IMR-90 (cell line): ENCODE measurements around the gene APP. TPM values are rescaled to one million over a fixed set of nuclear protein-coding genes. Genes with fewer than 3 reads are reported as not detected.

Experiments used
- ATAC-seq: fragments of 200-7000 bp; cut with Tn5 transposase; 2 replicates; pipeline ENCODE4 v1.9.1; 2020; ENCODE audit warnings: low read depth, mild to moderate bottlenecking, moderate library complexity
- BruUV-seq: library from RNA; stranded (reverse); fragments of 400-500 nt; replicated peaks from 2 replicates; lab custom pipeline; 2021; lab: Mats Ljungman, UMichigan
- CTCF ChIA-PET: fragments of 300-600 bp; formaldehyde crosslinking; extraction: SDS; loops from one replicate; lab custom pipeline; 2021; ENCODE audit warnings: antibody characterized with exemption; lab: Yijun Ruan, JAX
- POLR2A ChIA-PET: fragments of 300-600 bp; sonication (Branson Sonifier 250); formaldehyde crosslinking; loops from one replicate; lab custom pipeline; 2022; ENCODE audit warnings: antibody characterized with exemption; ENCODE audit not compliant: unreplicated experiment; lab: Charles Lee
- DNase-seq: peaks from one replicate; pipeline ENCODE4 v3.0.0; 2013
- H2AFZ ChIP-seq: replicated peaks from 2 replicates; pipeline ENCODE3; 2013; ENCODE audit warnings: low read length, mild to moderate bottlenecking; ENCODE audit not compliant: poor library complexity
- H2AK5ac ChIP-seq: 2 replicates; pipeline ENCODE4 v1.6.1; 2013; ENCODE audit warnings: low read depth, low read length, inconsistent platforms
- H2AK9ac ChIP-seq: replicated peaks from 2 replicates; pipeline ENCODE3; 2013; ENCODE audit warnings: mild to moderate bottlenecking, low read depth, low read length, moderate library complexity; ENCODE audit not compliant: poor library complexity
- H2BK120ac ChIP-seq: 2 replicates; pipeline ENCODE4 v1.6.1; 2013; ENCODE audit warnings: low read depth, low read length, inconsistent platforms
- H2BK15ac ChIP-seq: 3 replicates; pipeline ENCODE4 v1.6.1; 2013; ENCODE audit warnings: low read depth, low read length, inconsistent platforms
- H2BK20ac ChIP-seq: 2 replicates; pipeline ENCODE4 v1.6.1; 2013; ENCODE audit warnings: low read depth, mild to moderate bottlenecking, inconsistent platforms, low read length, moderate library complexity
- H2BK5ac ChIP-seq: 2 replicates; pipeline ENCODE4 v1.6.1; 2013; ENCODE audit warnings: mild to moderate bottlenecking, low read depth, low read length, inconsistent platforms; ENCODE audit not compliant: poor library complexity, severe bottlenecking
- H3K14ac ChIP-seq: replicated peaks from 2 replicates; pipeline ENCODE4 v1.6.1; 2013; ENCODE audit warnings: low read depth, low read length, inconsistent platforms
- H3K18ac ChIP-seq: 2 replicates; pipeline ENCODE4 v1.6.1; 2013; ENCODE audit warnings: low read depth, low read length, control low read depth
- H3K23ac ChIP-seq: 2 replicates; pipeline ENCODE4 v1.6.1; 2013; ENCODE audit warnings: low read depth, low read length, inconsistent platforms
- H3K27ac ChIP-seq: 2 replicates; pipeline ENCODE4 v1.5.1; 2013; ENCODE audit warnings: mild to moderate bottlenecking, control low read depth, low read length; ENCODE audit not compliant: insufficient read depth
- H3K27me3 ChIP-seq: 2 replicates; pipeline ENCODE4 v1.6.1; 2013; ENCODE audit warnings: low read length; ENCODE audit not compliant: control insufficient read depth, insufficient read depth
- H3K36me3 ChIP-seq: 2 replicates; pipeline ENCODE4 v1.6.1; 2013; ENCODE audit warnings: low read length, mixed read lengths; ENCODE audit not compliant: control insufficient read depth, insufficient read depth
- H3K4ac ChIP-seq: 2 replicates; pipeline ENCODE4 v1.6.1; 2013; ENCODE audit warnings: low read depth, low read length, inconsistent platforms
- H3K4me1 ChIP-seq: 2 replicates; pipeline ENCODE4 v1.6.1; 2013; ENCODE audit warnings: low read length, mixed read lengths; ENCODE audit not compliant: control insufficient read depth, insufficient read depth
- H3K4me2 ChIP-seq: 2 replicates; pipeline ENCODE4 v1.6.1; 2013; ENCODE audit warnings: low read depth, mild to moderate bottlenecking, control low read depth, low read length, moderate library complexity
- H3K4me3 ChIP-seq: 2 replicates; pipeline ENCODE4 v1.5.1; 2013; ENCODE audit warnings: low read depth, mild to moderate bottlenecking, control low read depth, low read length, moderate library complexity; ENCODE audit not compliant: insufficient read depth
- H3K56ac ChIP-seq: 2 replicates; pipeline ENCODE4 v1.6.1; 2013; ENCODE audit warnings: low read length, inconsistent platforms; ENCODE audit not compliant: insufficient read depth; ENCODE audit errors: extremely low read depth
- H3K79me1 ChIP-seq, 2 experiments: 2 replicates each; pipeline ENCODE4 v1.6.1; 2013; ENCODE audit warnings: low read length in 2 of 2, inconsistent platforms in 1 of 2, low read depth in 1 of 2
- H3K9ac ChIP-seq: 2 replicates; pipeline ENCODE4 v1.6.1; 2013; ENCODE audit warnings: low read depth, low read length, control low read depth
- H3K9me1 ChIP-seq: 2 replicates; pipeline ENCODE4 v1.6.1; 2013; ENCODE audit warnings: low read length, inconsistent platforms; ENCODE audit not compliant: insufficient read depth
- H3K9me3 ChIP-seq: 2 replicates; pipeline ENCODE4 v1.6.1; 2013; ENCODE audit warnings: low read length; ENCODE audit not compliant: control insufficient read depth, insufficient read depth
- H4K20me1 ChIP-seq: 2 replicates; pipeline ENCODE4 v1.6.1; 2013; ENCODE audit warnings: low read length, inconsistent platforms; ENCODE audit not compliant: insufficient read depth
- H4K5ac ChIP-seq: 2 replicates; pipeline ENCODE4 v1.6.1; 2013; ENCODE audit warnings: mild to moderate bottlenecking, low read depth, low read length, control low read depth
- H4K8ac ChIP-seq, 2 experiments: 2 replicates each; pipeline ENCODE4 v1.6.1; 2013; ENCODE audit warnings: low read depth in 2 of 2, low read length in 2 of 2, control low read depth in 1 of 2, inconsistent platforms in 1 of 2
- H4K91ac ChIP-seq: 2 replicates; pipeline ENCODE4 v1.6.1; 2013; ENCODE audit warnings: low read depth, low read length, inconsistent platforms; ENCODE audit not compliant: insufficient read depth
- CEBPB ChIP-seq: IDR thresholded peaks from 2 replicates; pipeline ENCODE4 v1.6.1; 2012; ENCODE audit warnings: low read depth, low read length, improper control_type of control experiment
- CTCF ChIP-seq: conservative IDR thresholded peaks from 2 replicates; pipeline ENCODE4 v1.5.1; 2012; ENCODE audit warnings: mild to moderate bottlenecking, low read depth, low read length, improper control_type of control experiment
- ELK1 ChIP-seq: fragments of 150-350 bp; IDR thresholded peaks from 2 replicates; pipeline ENCODE4 v1.6.1; 2016; ENCODE audit warnings: low read depth, mild to moderate bottlenecking, low read length, moderate library complexity, borderline replicate concordance
- FOS ChIP-seq: fragments of 150-350 bp; IDR thresholded peaks from 2 replicates; pipeline ENCODE4 v1.6.1; 2016; ENCODE audit warnings: low read depth, low read length
- MAZ ChIP-seq: IDR thresholded peaks from 2 replicates; pipeline ENCODE4 v1.6.1; 2012; ENCODE audit warnings: low read depth, mild to moderate bottlenecking, low read length, improper control_type of control experiment, moderate library complexity, borderline replicate concordance
- NFE2L2 ChIP-seq: fragments of 150-350 bp; IDR thresholded peaks from 2 replicates; pipeline ENCODE4 v1.6.1; 2016; ENCODE audit warnings: low read depth, mild to moderate bottlenecking, low read length
- POLR2A ChIP-seq: IDR thresholded peaks from 2 replicates; pipeline ENCODE4 v1.6.1; 2012; ENCODE audit warnings: mild to moderate bottlenecking, low read depth, low read length
- RCOR1 ChIP-seq: IDR thresholded peaks from 2 replicates; pipeline ENCODE4 v1.6.1; 2012; ENCODE audit warnings: mild to moderate bottlenecking, low read length, improper control_type of control experiment; ENCODE audit not compliant: insufficient replicate concordance
- RFX5 ChIP-seq: IDR thresholded peaks from 2 replicates; pipeline ENCODE4 v1.8.0; 2012; ENCODE audit warnings: low read depth, mild to moderate bottlenecking, low read length, moderate library complexity
- WGBS, 2 experiments: methylation state at CpG; one replicate each; pipeline versions ENCODE4 v1.1.5 to v1.1.7; 2013; ENCODE audit warnings: missing lambda C conversion rate in 2 of 2; ENCODE audit not compliant: insufficient read length in 1 of 2; ENCODE audit errors: extremely low coverage in 2 of 2; 5-methylcytosine and 5-hydroxymethylcytosine counted together
- dilution Hi-C: fragments of 300-500 bp; cut with HindIII; formaldehyde crosslinking; loops from one replicate; pipeline ENCODE4 v1.14.3; 2018; ENCODE audit warnings: low sequenced_read_pairs; ENCODE audit not compliant: unreplicated experiment
- in situ Hi-C: fragments of 300-500 bp; cut with MboI; formaldehyde crosslinking; loops from 3 replicates; pipeline ENCODE4 v1.14.3; 2019; ENCODE audit warnings: low sequenced_read_pairs, inconsistent platforms, mixed read lengths
- intact Hi-C: fragments of 100-400 bp; cut with micrococcal nuclease; formaldehyde crosslinking; loops from 2 replicates; pipeline ENCODE4 v1.10.0; 2022
- polyA plus RNA-seq, 3 experiments: library from polyadenylated mRNA; depleted of rRNA; stranded (reverse); fragments of >200 nt; gene quantifications; 2 replicates each; pipeline ENCODE4 v1.2.3, GENCODE V29; 2012; ENCODE audit warnings: low replicate concordance in 1 of 3
- total RNA-seq: library from RNA; depleted of rRNA; stranded (reverse); fragments of >200 nt; gene quantifications from 2 replicates; pipeline ENCODE4 v1.2.3, GENCODE V29; 2012

The APP gene
- total and polyA plus RNA-seq, 2 of the 4 experiments (the other 2 are of a cell fraction), result 191 to 530 TPM

GRCh38 chr21:26162081-26162480, 8.5 kb downstream of the APP start:
- H4K8ac ChIP-seq, result no peak overlapping the region
- no peak overlapping the region for H2AK9ac ChIP-seq
- CTCF ChIA-PET, result no interaction called here
- no CpG with 5 or more reads among the region's 4 CpGs for WGBS, 2 experiments
- H2BK5ac ChIP-seq, result no peak overlapping the region
- no peak overlapping the region for H2AFZ ChIP-seq
- H3K4me1 ChIP-seq, result peaks cover 11% of the 10 kb centered on the region
- ATAC-seq (no peak), DNase-seq (no peak)
- no peak overlapping the region for H3K4ac ChIP-seq
- H3K9me1 ChIP-seq, result peaks cover 13% of the 10 kb centered on the region
- H3K18ac ChIP-seq, result no peak overlapping the region
- no peak overlapping the region for H3K4me3 ChIP-seq
- peaks cover 42% of the 10 kb centered on the region for H4K20me1 ChIP-seq
- no peaks in the 10 kb centered on the region for H3K9me3 ChIP-seq
- H4K5ac ChIP-seq, result no peak overlapping the region
- no peak overlapping the region for H3K4me2 ChIP-seq
- TF ChIP-seq NFE2L2 (no peak), RCOR1 (no peak), MAZ (no peak), POLR2A (no peak), CTCF (no peak), ELK1 (no peak), CEBPB (no peak), RFX5 (no peak), FOS (no peak)
- dilution Hi-C loops, result no loop called here
- no peak overlapping the region for H3K23ac ChIP-seq
- no peak overlapping the region for H2AK5ac ChIP-seq
- no peak overlapping the region for H2BK20ac ChIP-seq
- H2BK15ac ChIP-seq, result no peak overlapping the region
- H3K14ac ChIP-seq, result no peak overlapping the region
- in situ Hi-C loops, result no loop called here
- no peaks in the 10 kb centered on the region for H3K36me3 ChIP-seq
- no peaks in the 10 kb centered on the region for H3K27me3 ChIP-seq
- H3K56ac ChIP-seq, result no peak overlapping the region
- H4K91ac ChIP-seq, result no peak overlapping the region
- POLR2A ChIA-PET, result no interaction called here
- BruUV-seq, result no TSS peak
- H3K27ac ChIP-seq, result no peak overlapping the region
- H2BK120ac ChIP-seq, result no peak overlapping the region
- intact Hi-C loops, result no loop called here
- peaks cover 15 to 52% of the 10 kb centered on the region in 2 experiments; a peak in 3 of 4 replicates for H3K79me1 ChIP-seq
- no peak overlapping the region for H3K9ac ChIP-seq
